OCI-LY7 (cell line): Measurements from ENCODE around the gene WLS. TPM values are rescaled to one million over a fixed set of nuclear protein-coding genes. Genes with fewer than 3 reads are reported as not detected.

Experiments
- BruUV-seq: library from RNA; stranded (reverse); fragments of 400-500 nt; replicated peaks from 2 replicates; lab custom pipeline; 2021; lab: Mats Ljungman, UMichigan
- CTCF ChIA-PET: fragments of 300-600 bp; sonication (Branson Sonifier 250); formaldehyde crosslinking; loops from one replicate; lab custom pipeline; 2022; ENCODE audit warnings: antibody characterized with exemption; ENCODE audit not compliant: unreplicated experiment; lab: Charles Lee
- POLR2A ChIA-PET: fragments of 300-600 bp; sonication (Branson Sonifier 250); formaldehyde crosslinking; loops from one replicate; lab custom pipeline; 2022; ENCODE audit warnings: antibody characterized with exemption; lab: Charles Lee
- DNase-seq: peaks from one replicate; pipeline ENCODE4 v3.0.0-alpha.2; 2015; ENCODE audit warnings: low spot score
- H2AFZ ChIP-seq: fragments of 200-600 bp; sonication (generic), shearing (Covaris generic); 2 replicates; pipeline ENCODE4 v1.6.1; 2014; ENCODE audit warnings: mild to moderate bottlenecking, antibody characterized with exemption, low read length, moderate library complexity
- H3K27ac ChIP-seq: fragments of 200-600 bp; sonication (generic); 2 replicates; pipeline ENCODE4 v1.5.1; 2014; ENCODE audit warnings: mixed run types, low read depth, mild to moderate bottlenecking, moderate library complexity, low read length, inconsistent platforms; ENCODE audit not compliant: poor library complexity, severe bottlenecking
- H3K36me3 ChIP-seq: fragments of 200-600 bp; sonication (generic); 2 replicates; pipeline ENCODE4 v1.6.1; 2014; ENCODE audit warnings: mild to moderate bottlenecking, antibody characterized with exemption, low read length, moderate library complexity, mixed read lengths; ENCODE audit not compliant: insufficient read depth
- H3K4me1 ChIP-seq: fragments of 200-600 bp; sonication (generic); 2 replicates; pipeline ENCODE4 v1.5.1; 2014; ENCODE audit warnings: mild to moderate bottlenecking, low read length; ENCODE audit not compliant: insufficient read depth, poor library complexity, severe bottlenecking
- H3K4me2 ChIP-seq: fragments of 200-600 bp; sonication (generic); 2 replicates; pipeline ENCODE4 v1.6.1; 2014; ENCODE audit warnings: mild to moderate bottlenecking, low read length
- H3K4me3 ChIP-seq: fragments of 200-600 bp; sonication (generic); 2 replicates; pipeline ENCODE4 v1.5.1; 2014; ENCODE audit warnings: mild to moderate bottlenecking, low read depth, low read length; ENCODE audit not compliant: poor library complexity, severe bottlenecking
- H3K79me2 ChIP-seq: fragments of 200-600 bp; sonication (generic); 2 replicates; pipeline ENCODE4 v1.6.1; 2016; ENCODE audit warnings: low read depth, mild to moderate bottlenecking, low read length, moderate library complexity, mixed read lengths; ENCODE audit not compliant: insufficient read depth
- H3K9me2 ChIP-seq: fragments of 200-600 bp; sonication (generic); 2 replicates; pipeline ENCODE4 v1.6.1; 2016; ENCODE audit warnings: mild to moderate bottlenecking, low read length, mixed read lengths; ENCODE audit not compliant: insufficient read depth
- H3K9me3 ChIP-seq: fragments of 200-600 bp; sonication (generic); 2 replicates; pipeline ENCODE4 v1.6.1; 2014; ENCODE audit warnings: mild to moderate bottlenecking, mixed run types, low read length, mixed read lengths
- H4K20me1 ChIP-seq: fragments of 200-600 bp; sonication (generic); 2 replicates; pipeline ENCODE4 v1.6.1; 2014; ENCODE audit warnings: mild to moderate bottlenecking, antibody characterized with exemption, low read length, moderate library complexity, mixed read lengths; ENCODE audit not compliant: insufficient read depth
- EZH2phosphoT487 ChIP-seq: fragments of 200-600 bp; sonication (generic); IDR thresholded peaks from 2 replicates; pipeline ENCODE4 v1.6.1; 2018; ENCODE audit warnings: low read depth, borderline replicate concordance, mild to moderate bottlenecking, mixed run types, antibody characterized with exemption, low read length, moderate library complexity, mixed read lengths
- intact Hi-C: fragments of 100-400 bp; cut with micrococcal nuclease; formaldehyde crosslinking; loops from one replicate; pipeline ENCODE4 v1.10.0; 2022; ENCODE audit not compliant: unreplicated experiment
- total RNA-seq, 2 experiments: library from RNA; depleted of rRNA in 1 of 2; stranded (reverse); fragments of >200 nt in 1 of 2; shearing (Covaris generic) in 1 of 2; gene quantifications; 2 replicates each; pipeline ENCODE4 v1.2.3, GENCODE V29; 2014 to 2022
- TF ChIP-seq, protein P1 (sequence below): fragments of 200-600 bp; sonication (generic); conservative IDR thresholded peaks from 2 replicates; pipeline ENCODE4 v1.5.1; 2014; ENCODE audit warnings: mild to moderate bottlenecking, antibody characterized with exemption, low read length, moderate library complexity, mixed read lengths

Gene WLS
- total RNA-seq, 2 experiments from 2014 or later = not detected

GRCh38 chr1:68273530-68273929, 41.2 kb upstream of the WLS start:
- TF ChIP-seq EZH2phosphoT487 = no peak
- TF ChIP-seq, protein P1, sequence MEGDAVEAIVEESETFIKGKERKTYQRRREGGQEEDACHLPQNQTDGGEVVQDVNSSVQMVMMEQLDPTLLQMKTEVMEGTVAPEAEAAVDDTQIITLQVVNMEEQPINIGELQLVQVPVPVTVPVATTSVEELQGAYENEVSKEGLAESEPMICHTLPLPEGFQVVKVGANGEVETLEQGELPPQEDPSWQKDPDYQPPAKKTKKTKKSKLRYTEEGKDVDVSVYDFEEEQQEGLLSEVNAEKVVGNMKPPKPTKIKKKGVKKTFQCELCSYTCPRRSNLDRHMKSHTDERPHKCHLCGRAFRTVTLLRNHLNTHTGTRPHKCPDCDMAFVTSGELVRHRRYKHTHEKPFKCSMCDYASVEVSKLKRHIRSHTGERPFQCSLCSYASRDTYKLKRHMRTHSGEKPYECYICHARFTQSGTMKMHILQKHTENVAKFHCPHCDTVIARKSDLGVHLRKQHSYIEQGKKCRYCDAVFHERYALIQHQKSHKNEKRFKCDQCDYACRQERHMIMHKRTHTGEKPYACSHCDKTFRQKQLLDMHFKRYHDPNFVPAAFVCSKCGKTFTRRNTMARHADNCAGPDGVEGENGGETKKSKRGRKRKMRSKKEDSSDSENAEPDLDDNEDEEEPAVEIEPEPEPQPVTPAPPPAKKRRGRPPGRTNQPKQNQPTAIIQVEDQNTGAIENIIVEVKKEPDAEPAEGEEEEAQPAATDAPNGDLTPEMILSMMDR = no peak
- Histone ChIP-seq H3K4me2 (no peak overlapping the region), H3K9me3 (no peaks in the 10 kb centered on the region), H3K9me2 (no peaks in the 10 kb centered on the region), H2AFZ (no peak overlapping the region), H3K27ac (no peak overlapping the region), H3K4me3 (no peak overlapping the region), H3K79me2 (no peaks in the 10 kb centered on the region), H3K36me3 (no peaks in the 10 kb centered on the region), H4K20me1 (no peaks in the 10 kb centered on the region), H3K4me1 (no peaks in the 10 kb centered on the region)
- DNase-seq = no peak
- intact Hi-C loops = no loop called here
- ChIA-PET POLR2A (no interaction called here), CTCF (no interaction called here)
- no TSS peak for BruUV-seq

GRCh38 chr1:68271596-68271995, 39.3 kb upstream of the WLS start:
- ChIA-PET CTCF (no interaction called here), POLR2A (no interaction called here)
- Histone ChIP-seq H4K20me1 (no peaks in the 10 kb centered on the region), H3K79me2 (no peaks in the 10 kb centered on the region), H2AFZ (no peak overlapping the region), H3K4me3 (no peak overlapping the region), H3K9me3 (no peaks in the 10 kb centered on the region), H3K4me1 (no peaks in the 10 kb centered on the region), H3K4me2 (no peak overlapping the region), H3K36me3 (no peaks in the 10 kb centered on the region), H3K27ac (no peak overlapping the region), H3K9me2 (no peaks in the 10 kb centered on the region)
- no peak for DNase-seq
- intact Hi-C loops = no loop called here
- TF ChIP-seq EZH2phosphoT487 = no peak
- TF ChIP-seq, protein P1 = no peak
- BruUV-seq = no TSS peak

DNA sequence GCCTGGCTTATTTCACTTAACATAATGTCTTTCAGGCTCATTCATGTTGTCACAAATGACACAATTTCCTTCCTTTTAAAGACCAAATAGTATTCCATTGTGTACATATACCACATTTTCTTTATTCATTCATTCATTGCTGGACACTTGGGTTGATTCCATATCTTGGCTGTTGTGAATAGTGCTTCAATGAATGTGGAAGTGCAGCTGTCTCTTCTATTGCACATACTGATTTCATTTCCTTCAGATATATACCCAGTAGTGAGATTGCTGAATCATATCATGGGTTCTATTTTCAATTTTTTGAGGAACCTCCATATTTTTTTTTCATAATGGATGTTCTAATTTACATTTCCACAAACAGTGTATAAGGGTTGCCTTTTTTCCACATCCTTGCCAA, 38.6 kb upstream of the WLS start:
- H3K4me3 ChIP-seq = no peak overlapping the region
- intact Hi-C loops = no loop called here
- H4K20me1 ChIP-seq = no peaks in the 10 kb centered on the region
- POLR2A ChIA-PET = no interaction called here
- no TSS peak for BruUV-seq
- H3K9me3 ChIP-seq = no peaks in the 10 kb centered on the region
- H3K9me2 ChIP-seq = no peaks in the 10 kb centered on the region
- no peak for TF ChIP-seq EZH2phosphoT487
- TF ChIP-seq, protein P1 = no peak
- no peaks in the 10 kb centered on the region for H3K4me1 ChIP-seq
- no peak overlapping the region for H3K27ac ChIP-seq
- H3K4me2 ChIP-seq = no peak overlapping the region
- no peak for DNase-seq
- H2AFZ ChIP-seq = no peak overlapping the region
- CTCF ChIA-PET = no interaction called here
- no peaks in the 10 kb centered on the region for H3K79me2 ChIP-seq
- no peaks in the 10 kb centered on the region for H3K36me3 ChIP-seq
